ENCODE data around the gene TRNT1. TPM values are rescaled to one million over a fixed set of nuclear protein-coding genes. Genes with fewer than 3 reads are reported as not detected.

Gene TRNT1
- total RNA-seq, 3 donors from 2014 or later (not counting 1 experiment from before 2014, with no cell fraction given): 33.3 to 41.9 (median 36.6) TPM

GRCh38 chr3:3109407-3110298 is 17.1 kb upstream of the TRNT1 start:
- peaks cover 2% of the 10 kb centered on the region for H3K27me3 ChIP-seq (ENCODE audit: control insufficient read depth, insufficient read depth, low read length)
- intact Hi-C loops (cut with micrococcal nuclease): no loop called here
- TF ChIP-seq, protein P1, sequence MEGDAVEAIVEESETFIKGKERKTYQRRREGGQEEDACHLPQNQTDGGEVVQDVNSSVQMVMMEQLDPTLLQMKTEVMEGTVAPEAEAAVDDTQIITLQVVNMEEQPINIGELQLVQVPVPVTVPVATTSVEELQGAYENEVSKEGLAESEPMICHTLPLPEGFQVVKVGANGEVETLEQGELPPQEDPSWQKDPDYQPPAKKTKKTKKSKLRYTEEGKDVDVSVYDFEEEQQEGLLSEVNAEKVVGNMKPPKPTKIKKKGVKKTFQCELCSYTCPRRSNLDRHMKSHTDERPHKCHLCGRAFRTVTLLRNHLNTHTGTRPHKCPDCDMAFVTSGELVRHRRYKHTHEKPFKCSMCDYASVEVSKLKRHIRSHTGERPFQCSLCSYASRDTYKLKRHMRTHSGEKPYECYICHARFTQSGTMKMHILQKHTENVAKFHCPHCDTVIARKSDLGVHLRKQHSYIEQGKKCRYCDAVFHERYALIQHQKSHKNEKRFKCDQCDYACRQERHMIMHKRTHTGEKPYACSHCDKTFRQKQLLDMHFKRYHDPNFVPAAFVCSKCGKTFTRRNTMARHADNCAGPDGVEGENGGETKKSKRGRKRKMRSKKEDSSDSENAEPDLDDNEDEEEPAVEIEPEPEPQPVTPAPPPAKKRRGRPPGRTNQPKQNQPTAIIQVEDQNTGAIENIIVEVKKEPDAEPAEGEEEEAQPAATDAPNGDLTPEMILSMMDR (IDR thresholded peaks at IDR 0.05): no peak
- no peaks in the 10 kb centered on the region for H3K36me3 Mint-ChIP-seq
- WGBS (ENCODE audit: insufficient coverage): 81% methylated on average over 9 of the region's 11 CpGs
- ATAC-seq (peak in 1 of 3 donors; percentile 48), DNase-seq (peak in 1 of 2 donors; percentile 45)
- no peaks in the 10 kb centered on the region for H3K36me3 ChIP-seq (ENCODE audit: control insufficient read depth, insufficient read depth, low read length)
- no peaks in the 10 kb centered on the region for H3K9me3 Mint-ChIP-seq
- no peaks in the 10 kb centered on the region for H3K4me1 Mint-ChIP-seq
- no peak overlapping the region for H3K27ac Mint-ChIP-seq
- no peak overlapping the region for H3K4me3 ChIP-seq (ENCODE audit: low read length)
- H3K27ac ChIP-seq (ENCODE audit: low read length): peak overlapping the region; percentile 72
- peaks cover 7% of the 10 kb centered on the region for H3K4me1 ChIP-seq (ENCODE audit: control insufficient read depth, insufficient read depth, low read length)
- peak overlapping the region; percentile 13 for H3K4me3 Mint-ChIP-seq
- peaks cover 13 to 30% of the 10 kb centered on the region in 2 donors for H3K27me3 Mint-ChIP-seq (ENCODE audit: low read depth in 2 of 2)
- no peaks in the 10 kb centered on the region for H3K9me3 ChIP-seq (ENCODE audit: control insufficient read depth, insufficient read depth, low read length)

GRCh38 chr3:3110299-3110630 is 16.5 kb upstream of the TRNT1 start, which contains the start of gene IL5RA:
Gene IL5RA (minus strand): TSS chr3:3110374. CDS start chr3:3104984, 5,390 bp downstream.
- Mint-ChIP-seq H3K9me3 (no peaks in the 10 kb centered on the region), H3K4me3 (peak within 1 kb of the TSS; percentile 13), H3K36me3 (no peaks in the 10 kb centered on the region), H3K27me3 (ENCODE audit: low read depth in 2 of 2) (peaks cover 9 to 30% of the 10 kb centered on the region in 2 donors), H3K27ac (no peak within 1 kb of the TSS), H3K4me1 (no peaks in the 10 kb centered on the region)
- ATAC-seq: peak; percentile 57 to 88 (median 70)
- TF ChIP-seq, protein P1 (IDR thresholded peaks at IDR 0.05): no peak
- no peaks in the 10 kb centered on the region for H3K36me3 ChIP-seq (ENCODE audit: control insufficient read depth, insufficient read depth, low read length)
- DNase-seq: peak in 1 of 2 donors; percentile 76
- intact Hi-C loops (cut with micrococcal nuclease): no loop called here
- H3K9me3 ChIP-seq (ENCODE audit: control insufficient read depth, insufficient read depth, low read length): no peaks in the 10 kb centered on the region
- H3K27me3 ChIP-seq (ENCODE audit: control insufficient read depth, insufficient read depth, low read length): peaks cover 2% of the 10 kb centered on the region
- H3K27ac ChIP-seq (ENCODE audit: low read length): peak within 1 kb of the TSS; percentile 72
- H3K4me3 ChIP-seq (ENCODE audit: low read length): no peak within 1 kb of the TSS
- WGBS (ENCODE audit: insufficient coverage): 79% methylated on average over 2 of the region's 4 CpGs
- H3K4me1 ChIP-seq (ENCODE audit: control insufficient read depth, insufficient read depth, low read length): peaks cover 7% of the 10 kb centered on the region

DNA sequence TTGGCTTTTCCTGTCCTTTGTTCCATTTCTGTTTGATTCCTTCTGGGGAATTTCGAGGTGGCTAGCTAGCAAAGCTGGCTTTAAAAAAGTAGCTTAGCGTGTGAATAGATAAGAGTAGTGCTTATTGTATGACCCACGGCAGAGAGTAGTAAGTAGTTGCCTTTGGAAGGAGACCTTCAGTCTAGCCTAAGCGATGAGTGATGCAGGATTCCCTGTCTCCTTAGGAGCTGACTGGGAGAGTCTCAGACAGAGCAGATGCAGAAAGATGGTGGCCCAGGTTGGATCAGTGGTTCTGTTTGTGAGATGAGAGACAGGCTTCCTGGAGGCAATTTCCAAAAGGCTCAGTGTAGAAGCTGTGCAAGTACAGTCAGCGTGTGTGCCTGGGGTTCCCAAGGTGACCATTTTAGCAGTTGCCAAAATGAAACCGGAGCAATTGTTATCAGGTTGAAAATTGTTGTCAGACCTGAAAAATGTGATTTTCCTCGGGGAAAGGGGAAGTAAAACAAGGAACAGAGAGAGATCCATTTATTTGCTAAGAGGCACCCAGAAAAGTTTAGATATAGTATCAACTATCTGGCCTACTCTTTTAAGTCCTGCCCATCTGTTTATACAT is 15.9 kb upstream of the TRNT1 start:
- peak overlapping the region; percentile 72 for H3K27ac ChIP-seq (ENCODE audit: low read length)
- H3K9me3 Mint-ChIP-seq: no peaks in the 10 kb centered on the region

More for the DNA sequence above, 15.9 kb upstream of the TRNT1 start:
- Histone ChIP-seq H3K4me3 (ENCODE audit: low read length) (no peak overlapping the region), H3K27me3 (ENCODE audit: control insufficient read depth, insufficient read depth, low read length) (peaks cover 1% of the 10 kb centered on the region), H3K4me1 (ENCODE audit: control insufficient read depth, insufficient read depth, low read length) (peaks cover 7% of the 10 kb centered on the region), H3K36me3 (ENCODE audit: control insufficient read depth, insufficient read depth, low read length) (no peaks in the 10 kb centered on the region), H3K9me3 (ENCODE audit: control insufficient read depth, insufficient read depth, low read length) (no peaks in the 10 kb centered on the region)
- Mint-ChIP-seq H3K4me3 (no peak overlapping the region), H3K36me3 (no peaks in the 10 kb centered on the region), H3K27me3 (ENCODE audit: low read depth in 2 of 2) (peaks cover 9 to 28% of the 10 kb centered on the region in 2 donors), H3K27ac (no peak overlapping the region), H3K4me1 (no peaks in the 10 kb centered on the region)
- TF ChIP-seq, protein P1 (IDR thresholded peaks at IDR 0.05): no peak
- DNase-seq (no peak), ATAC-seq (no peak)
- intact Hi-C loops (cut with micrococcal nuclease): no loop called here
- WGBS (ENCODE audit: insufficient coverage): 86% methylated on average over 6 of the region's 7 CpGs

Measured in natural killer cell (primary cell).